SU-DHL-6 (cell line): Measurements from ENCODE around the gene SAT1.

Experiments
- H2AFZ ChIP-seq: fragments of 200-600 bp; sonication (generic); 2 replicates; pipeline ENCODE4 v1.6.1; 2014; ENCODE audit warnings: low read depth, mild to moderate bottlenecking, moderate library complexity, mixed read lengths, antibody characterized with exemption, low read length; ENCODE audit not compliant: severe bottlenecking
- H3F3A ChIP-seq: fragments of 200-600 bp; shearing (Covaris generic); 2 replicates; pipeline ENCODE4 v1.6.0; 2016; ENCODE audit warnings: antibody characterized with exemption, mild to moderate bottlenecking; ENCODE audit not compliant: insufficient read depth
- H3K27ac ChIP-seq: fragments of 200-600 bp; sonication (generic); 2 replicates; pipeline ENCODE4 v1.5.1; 2016; ENCODE audit warnings: low read depth, mild to moderate bottlenecking, low read length, moderate library complexity, mixed read lengths
- H3K27me3 ChIP-seq: fragments of 200-600 bp; sonication (generic), shearing (Covaris generic); 2 replicates; pipeline ENCODE4 v1.6.0; 2014; ENCODE audit warnings: mild to moderate bottlenecking, low read length
- H3K36me3 ChIP-seq: fragments of 200-600 bp; sonication (generic); 2 replicates; pipeline ENCODE4 v1.6.1; 2014; ENCODE audit warnings: mild to moderate bottlenecking, low read length, mixed read lengths
- H3K4me2 ChIP-seq: fragments of 300-600, 200-600 bp; shearing (Covaris generic), sonication (generic); 2 replicates; pipeline ENCODE4 v1.6.0; 2014; ENCODE audit warnings: low read length, low read depth, mild to moderate bottlenecking; ENCODE audit not compliant: poor library complexity, severe bottlenecking
- H3K4me3 ChIP-seq: fragments of 200-600 bp; sonication (generic); 2 replicates; pipeline ENCODE4 v1.5.1; 2014; ENCODE audit warnings: antibody characterized with exemption, low read length, mild to moderate bottlenecking, mixed read lengths; ENCODE audit not compliant: insufficient read depth, poor library complexity, severe bottlenecking
- H3K79me2 ChIP-seq: fragments of 200-600 bp; sonication (generic); 2 replicates; pipeline ENCODE4 v1.6.1; 2014; ENCODE audit warnings: mild to moderate bottlenecking, low read length, moderate library complexity; ENCODE audit not compliant: insufficient read depth
- H3K9ac ChIP-seq: fragments of 200-600 bp; sonication (generic); 2 replicates; pipeline ENCODE4 v1.7.0; 2014; ENCODE audit warnings: mild to moderate bottlenecking, low read length
- H3K9me2 ChIP-seq: fragments of 200-600 bp; sonication (generic); replicated peaks from 2 replicates; pipeline ENCODE4 v1.6.1; 2014; ENCODE audit warnings: low read length; ENCODE audit not compliant: insufficient read depth
- H3K9me3 ChIP-seq: fragments of 200-600 bp; sonication (generic); 2 replicates; pipeline ENCODE4 v1.6.1; 2014; ENCODE audit warnings: low read length, mixed read lengths; ENCODE audit not compliant: insufficient read depth
- H4K20me1 ChIP-seq: fragments of 200-600 bp; sonication (generic); 2 replicates; pipeline ENCODE4 v1.6.1; 2014; ENCODE audit warnings: low read depth, mild to moderate bottlenecking, antibody characterized with exemption, low read length, moderate library complexity, mixed read lengths
- CTCF ChIP-seq: fragments of 200-600 bp; sonication (generic); IDR thresholded peaks from one replicate; pipeline ENCODE4 v1.5.1; 2017; ENCODE audit warnings: antibody characterized with exemption, mild to moderate bottlenecking, low read length, moderate library complexity; ENCODE audit not compliant: insufficient read depth, poor library complexity, severe bottlenecking
- EZH2phosphoT487 ChIP-seq: fragments of 200-600 bp; sonication (generic), shearing (Covaris generic); conservative IDR thresholded peaks from 2 replicates; pipeline ENCODE4 v1.6.1; 2018; ENCODE audit warnings: mild to moderate bottlenecking, antibody characterized with exemption, low read length, moderate library complexity, mixed read lengths

The SAT1 gene

DNA sequence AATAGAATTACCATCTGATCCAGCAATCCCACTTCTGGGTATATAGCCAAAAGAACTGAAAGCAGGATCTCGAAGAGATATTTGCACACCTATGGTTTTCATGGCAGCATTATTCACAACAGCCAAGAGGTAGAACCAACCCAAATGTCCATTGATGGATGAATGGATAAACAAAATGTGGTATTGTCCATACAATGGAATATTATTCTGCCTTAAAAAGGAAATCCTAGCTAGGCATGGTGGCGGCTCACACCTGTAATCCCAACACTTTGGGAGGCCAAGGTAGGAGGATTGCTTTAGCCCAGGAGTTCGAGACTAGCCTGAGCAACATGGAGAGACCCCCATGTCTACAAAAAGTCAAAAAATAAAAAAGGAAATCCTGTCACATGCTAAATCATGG is 27.3 kb downstream of the SAT1 start:
- Histone ChIP-seq H3K4me2 (no peak overlapping the region), H3K9me3 (no peaks in the 10 kb centered on the region), H2AFZ (no peak overlapping the region), H3K4me3 (no peak overlapping the region), H3K27ac (no peak overlapping the region), H3K36me3 (no peaks in the 10 kb centered on the region), H3K79me2 (no peaks in the 10 kb centered on the region), H4K20me1 (no peaks in the 10 kb centered on the region), H3K9me2 (no peaks in the 10 kb centered on the region), H3F3A (no peaks in the 10 kb centered on the region), H3K9ac (no peak overlapping the region), H3K27me3 (no peaks in the 10 kb centered on the region)
- TF ChIP-seq EZH2phosphoT487 (no peak), CTCF (no peak)

- Histone ChIP-seq H3K4me3 (no peak overlapping the region), H3K9ac (no peak overlapping the region), H3K27me3 (no peaks in the 10 kb centered on the region), H2AFZ (no peak overlapping the region), H3K27ac (no peak overlapping the region), H4K20me1 (no peaks in the 10 kb centered on the region), H3K79me2 (no peaks in the 10 kb centered on the region), H3K9me3 (no peaks in the 10 kb centered on the region), H3K4me2 (no peak overlapping the region), H3F3A (no peaks in the 10 kb centered on the region), H3K9me2 (no peaks in the 10 kb centered on the region), H3K36me3 (no peaks in the 10 kb centered on the region)
- TF ChIP-seq EZH2phosphoT487 (no peak), CTCF (no peak)
Observed at GRCh38 chrX:23811108-23811651, 28.2 kb downstream of the SAT1 start.

GRCh38 chrX:23811656-23812055 is 28.7 kb downstream of the SAT1 start:
- H3K27ac ChIP-seq, result no peak overlapping the region
- H2AFZ ChIP-seq, result no peak overlapping the region
- no peaks in the 10 kb centered on the region for H3K36me3 ChIP-seq
- H3K4me2 ChIP-seq, result no peak overlapping the region
- H3K79me2 ChIP-seq, result no peaks in the 10 kb centered on the region
- H3K9me3 ChIP-seq, result no peaks in the 10 kb centered on the region
- H4K20me1 ChIP-seq, result no peaks in the 10 kb centered on the region
- H3K4me3 ChIP-seq, result no peak overlapping the region
- no peaks in the 10 kb centered on the region for H3K27me3 ChIP-seq
- TF ChIP-seq CTCF (no peak), EZH2phosphoT487 (no peak)
- no peaks in the 10 kb centered on the region for H3F3A ChIP-seq
- no peak overlapping the region for H3K9ac ChIP-seq
- H3K9me2 ChIP-seq, result no peaks in the 10 kb centered on the region

DNA sequence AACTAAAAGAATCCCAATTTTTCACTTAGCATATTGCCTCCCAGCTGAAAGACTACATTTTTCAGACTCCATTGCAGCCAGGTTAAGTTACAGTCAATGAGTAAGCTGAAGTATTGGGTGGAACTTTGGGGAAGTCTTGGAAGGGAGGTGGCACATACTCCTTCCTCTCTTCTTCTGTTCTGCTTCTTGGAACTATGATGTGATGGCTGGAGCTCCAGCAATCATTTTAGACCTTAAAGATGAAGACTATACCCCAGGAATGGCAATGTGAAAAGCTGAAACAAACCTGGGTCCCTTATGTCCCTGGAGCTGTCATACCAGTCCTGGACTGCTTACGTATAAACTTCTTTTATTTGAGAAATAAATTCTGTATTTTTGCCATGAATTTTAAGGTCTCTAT is 30.8 kb downstream of the SAT1 start:
- Histone ChIP-seq H2AFZ (no peak overlapping the region), H3K79me2 (no peaks in the 10 kb centered on the region), H3F3A (no peaks in the 10 kb centered on the region), H3K9me3 (no peaks in the 10 kb centered on the region), H3K9ac (no peak overlapping the region), H3K4me3 (no peak overlapping the region), H3K4me2 (no peak overlapping the region), H3K9me2 (no peaks in the 10 kb centered on the region), H3K27me3 (no peaks in the 10 kb centered on the region), H3K36me3 (no peaks in the 10 kb centered on the region), H3K27ac (no peak overlapping the region), H4K20me1 (no peaks in the 10 kb centered on the region)
- TF ChIP-seq EZH2phosphoT487 (no peak), CTCF (no peak)
